ENCODE results near the gene ATOSB. TPM values are rescaled to one million over a fixed set of nuclear protein-coding genes. Genes with fewer than 3 reads are reported as not detected.
A peak's percentile ranks its signal among the peaks of the same experiment; 100 is the strongest.

The ATOSB gene
- polyA plus RNA-seq, 3 donors: 18.5 to 96.8 (median 23.7) TPM

GRCh38 chr9:35096035-35096849, 19.4 kb downstream of the ATOSB start, which contains the start of gene PIGO:
TSS of gene PIGO (minus strand) at chr9:35096591. CDS start at chr9:35095565, 1,026 bp downstream.
- peak within 1 kb of the TSS; percentile 99 for H3K9ac ChIP-seq (ENCODE audit: insufficient read depth, low read length, poor library complexity, severe bottlenecking)
- H3K4me3 Mint-ChIP-seq: peak within 1 kb of the TSS; percentile 82 to 85
- no peaks in the 10 kb centered on the region for H3K9me3 ChIP-seq (replicated peaks in 1 of 2; ENCODE audit: control insufficient read depth in 1 of 2, insufficient read depth in 1 of 2, low read length in 2 of 2)
- H3K36me3 ChIP-seq (replicated peaks in 1 of 2; ENCODE audit: control insufficient read depth in 1 of 2, insufficient read depth in 2 of 2, low read length in 2 of 2): peaks cover 42 to 51% of the 10 kb centered on the region in 2 donors
- H3K4me2 ChIP-seq (replicated peaks; ENCODE audit: extremely low read depth, low read length, poor library complexity, severe bottlenecking): peak within 1 kb of the TSS; percentile 89
- H3K27ac ChIP-seq (ENCODE audit: low read depth in 1 of 2, low read length in 2 of 2): peak within 1 kb of the TSS; percentile 87 to 99
- peak within 1 kb of the TSS; percentile 100 for H2AFZ ChIP-seq (ENCODE audit: insufficient read depth, low read depth, low read length, poor library complexity, severe bottlenecking)
- peak; percentile 81 to 85 (median 81) for DNase-seq
- intact Hi-C loops (cut with micrococcal nuclease): loop anchor here (2.0 to 5.0 kb wide), 3 partner anchors 25 to 199 kb away; a partner anchor contains a TSS
- H3K27me3 ChIP-seq (ENCODE audit: control insufficient read depth in 2 of 2, insufficient read depth in 2 of 2, low read length in 2 of 2): no peaks in the 10 kb centered on the region
- H3K4me1 Mint-ChIP-seq: peaks cover 24% of the 10 kb centered on the region
- H3K27ac Mint-ChIP-seq: peak within 1 kb of the TSS; percentile 83 to 93 (median 89)
- H3K27me3 Mint-ChIP-seq (ENCODE audit: low read depth in 3 of 3): no peaks in the 10 kb centered on the region
- H3K36me3 Mint-ChIP-seq: peaks cover 46 to 54% of the 10 kb centered on the region in 2 donors
- H3K4me3 ChIP-seq (replicated peaks in 1 of 3; ENCODE audit: low read depth in 2 of 3, low read length in 3 of 3): peak within 1 kb of the TSS; percentile 84 to 100 (median 96)
- no peaks in the 10 kb centered on the region for H3K79me2 ChIP-seq (ENCODE audit: insufficient read depth, low read length)
- WGBS (ENCODE audit: insufficient coverage): under 1% methylated on average over 35 of the region's 53 CpGs
- no peaks in the 10 kb centered on the region for H4K20me1 ChIP-seq (ENCODE audit: insufficient read depth, low read length)
- peak; percentile 95 for TF ChIP-seq CTCF (IDR thresholded peaks at IDR 0.05)
- H3K4me1 ChIP-seq (ENCODE audit: control insufficient read depth in 1 of 2, insufficient read depth in 2 of 2, low read length in 2 of 2): peaks cover 12 to 17% of the 10 kb centered on the region in 2 donors
- no peaks in the 10 kb centered on the region for H3K9me3 Mint-ChIP-seq

GRCh38 chr9:35091536-35091935, 24.1 kb downstream of the ATOSB start:
- intact Hi-C loops (cut with micrococcal nuclease): no loop called here
- Histone ChIP-seq H3K27me3 (ENCODE audit: control insufficient read depth in 2 of 2, insufficient read depth in 2 of 2, low read length in 2 of 2) (no peaks in the 10 kb centered on the region), H3K4me2 (replicated peaks; ENCODE audit: extremely low read depth, low read length, poor library complexity, severe bottlenecking) (no peak overlapping the region), H4K20me1 (ENCODE audit: insufficient read depth, low read length) (no peaks in the 10 kb centered on the region), H2AFZ (ENCODE audit: insufficient read depth, low read depth, low read length, poor library complexity, severe bottlenecking) (no peak overlapping the region), H3K4me3 (replicated peaks in 1 of 3; ENCODE audit: low read depth in 2 of 3, low read length in 3 of 3) (no peak overlapping the region), H3K36me3 (replicated peaks in 1 of 2; ENCODE audit: control insufficient read depth in 1 of 2, insufficient read depth in 2 of 2, low read length in 2 of 2) (peaks cover 64 to 78% of the 10 kb centered on the region in 2 donors), H3K4me1 (ENCODE audit: control insufficient read depth in 1 of 2, insufficient read depth in 2 of 2, low read length in 2 of 2) (peaks cover 9 to 13% of the 10 kb centered on the region in 2 donors), H3K9ac (ENCODE audit: insufficient read depth, low read length, poor library complexity, severe bottlenecking) (no peak overlapping the region), H3K27ac (ENCODE audit: low read depth in 1 of 2, low read length in 2 of 2) (no peak overlapping the region), H3K79me2 (ENCODE audit: insufficient read depth, low read length) (no peaks in the 10 kb centered on the region), H3K9me3 (replicated peaks in 1 of 2; ENCODE audit: control insufficient read depth in 1 of 2, insufficient read depth in 1 of 2, low read length in 2 of 2) (no peaks in the 10 kb centered on the region)
- no peak for TF ChIP-seq CTCF (IDR thresholded peaks at IDR 0.05)
- no peak for DNase-seq
- no peaks in the 10 kb centered on the region for H3K27me3 Mint-ChIP-seq (ENCODE audit: low read depth in 3 of 3)
- no peak overlapping the region for H3K4me3 Mint-ChIP-seq
- no peak overlapping the region for H3K27ac Mint-ChIP-seq
- no peaks in the 10 kb centered on the region for H3K9me3 Mint-ChIP-seq
- H3K36me3 Mint-ChIP-seq: peaks cover 64 to 72% of the 10 kb centered on the region in 2 donors
- H3K4me1 Mint-ChIP-seq: peaks cover 23% of the 10 kb centered on the region
- WGBS (ENCODE audit: insufficient coverage): 98% methylated on average over 13 of the region's 17 CpGs

Data from CD14-positive monocyte (primary cell).